ENCODE results near the gene OR4K15.
"Not testable (repeated sequence)": the region's sequence is repeated elsewhere in the genome, so short reads cannot be mapped to it uniquely, and the experiment has no call there.

The OR4K15 gene

DNA sequence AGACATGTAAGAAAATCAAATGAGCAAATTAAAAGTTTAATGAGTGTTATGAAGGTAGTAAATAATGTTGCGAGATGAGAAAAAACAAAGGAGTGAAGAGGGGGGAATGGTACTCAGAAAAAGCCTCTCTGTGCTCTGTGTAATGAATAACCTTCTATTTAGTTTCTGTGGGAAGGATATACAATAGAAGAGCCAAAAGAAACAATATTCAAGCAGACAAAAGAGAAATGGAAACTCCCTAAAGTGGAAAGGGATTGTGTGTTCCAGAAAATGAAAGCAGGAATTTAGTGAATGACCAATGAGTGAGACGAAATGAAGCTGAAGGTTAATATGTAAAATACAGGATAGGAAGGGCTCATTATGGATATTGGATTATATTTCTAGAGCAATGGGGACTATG, 26.2 kb upstream of the OR4K15 start (continued):
- no peak for TF ChIP-seq ZNF132 (tag by site-specific recombination; IDR thresholded peaks at IDR 0.05; ENCODE audit: borderline replicate concordance)
- TF ChIP-seq ZNF792 (tag by site-specific recombination; IDR thresholded peaks at IDR 0.05) = no peak
- TF ChIP-seq, protein P1, sequence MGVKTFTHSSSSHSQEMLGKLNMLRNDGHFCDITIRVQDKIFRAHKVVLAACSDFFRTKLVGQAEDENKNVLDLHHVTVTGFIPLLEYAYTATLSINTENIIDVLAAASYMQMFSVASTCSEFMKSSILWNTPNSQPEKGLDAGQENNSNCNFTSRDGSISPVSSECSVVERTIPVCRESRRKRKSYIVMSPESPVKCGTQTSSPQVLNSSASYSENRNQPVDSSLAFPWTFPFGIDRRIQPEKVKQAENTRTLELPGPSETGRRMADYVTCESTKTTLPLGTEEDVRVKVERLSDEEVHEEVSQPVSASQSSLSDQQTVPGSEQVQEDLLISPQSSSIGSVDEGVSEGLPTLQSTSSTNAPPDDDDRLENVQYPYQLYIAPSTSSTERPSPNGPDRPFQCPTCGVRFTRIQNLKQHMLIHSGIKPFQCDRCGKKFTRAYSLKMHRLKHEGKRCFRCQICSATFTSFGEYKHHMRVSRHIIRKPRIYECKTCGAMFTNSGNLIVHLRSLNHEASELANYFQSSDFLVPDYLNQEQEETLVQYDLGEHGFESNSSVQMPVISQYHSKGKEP (tag by site-specific recombination; IDR thresholded peaks at IDR 0.05) = no peak
- TF ChIP-seq ZNF747 (tag by site-specific recombination; IDR thresholded peaks at IDR 0.05) = no peak

DNA sequence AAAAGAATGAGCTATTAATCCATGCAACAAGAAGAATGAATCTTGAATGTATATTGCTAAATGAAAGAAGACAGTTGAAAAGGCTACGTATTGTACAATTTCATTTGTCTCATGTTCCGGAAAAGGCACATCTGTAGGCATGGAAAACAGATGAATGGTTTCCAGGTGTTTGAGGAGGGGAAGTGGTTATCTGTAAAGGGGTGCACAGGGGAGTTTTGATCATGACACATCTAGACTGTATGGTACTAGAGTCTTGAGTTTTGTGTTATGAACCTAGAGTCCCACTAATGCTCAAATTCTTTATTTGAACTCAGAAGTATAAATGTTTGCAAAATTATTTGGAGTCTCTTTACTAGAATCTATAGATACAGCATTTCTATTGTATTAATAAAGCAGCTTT, 5.7 kb upstream of the OR4K15 start:
- CTCF ChIA-PET; H3K27ac ChIP-seq (ENCODE audit: extremely low read depth, low read depth, low read length); H3K4me3 ChIP-seq (ENCODE audit: low read depth, low read length); H3K36me3 ChIP-seq (ENCODE audit: control insufficient read depth in 2 of 2, insufficient read depth in 1 of 2, low read length in 2 of 2); H3K9me3 ChIP-seq (ENCODE audit: control insufficient read depth, insufficient read depth, low read depth, low read length); H3K4me1 ChIP-seq (ENCODE audit: control insufficient read depth, insufficient read depth, low read length); POLR2A ChIA-PET: not testable (repeated sequence)

DNA sequence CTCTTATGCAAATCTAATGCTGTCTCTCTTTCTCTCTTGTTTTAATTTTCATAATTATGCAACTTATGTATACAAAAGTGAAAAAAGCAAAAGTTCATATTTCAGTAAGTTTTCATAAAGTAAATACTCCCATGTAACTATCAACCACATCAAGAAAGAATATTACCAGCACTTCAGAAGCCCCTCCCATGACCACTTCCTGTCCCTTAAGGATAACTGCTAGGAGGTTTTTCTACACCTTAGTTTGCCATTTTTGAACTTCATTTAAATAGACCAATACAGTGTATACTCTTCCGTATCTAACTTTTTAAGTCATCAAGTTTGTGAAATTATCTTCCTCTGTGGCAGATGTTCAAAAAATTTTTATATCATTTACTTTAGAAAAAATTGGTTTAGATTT, 547 bp upstream of the OR4K15 start:
- no peak overlapping the region for H3K27ac ChIP-seq (ENCODE audit: extremely low read depth, low read depth, low read length)
- TF ChIP-seq ZNF501 (tag by site-specific recombination; IDR thresholded peaks at IDR 0.05) = no peak
- TF ChIP-seq ZFP69B (tag by site-specific recombination; IDR thresholded peaks at IDR 0.05) = no peak
- TF ChIP-seq, protein P2, sequence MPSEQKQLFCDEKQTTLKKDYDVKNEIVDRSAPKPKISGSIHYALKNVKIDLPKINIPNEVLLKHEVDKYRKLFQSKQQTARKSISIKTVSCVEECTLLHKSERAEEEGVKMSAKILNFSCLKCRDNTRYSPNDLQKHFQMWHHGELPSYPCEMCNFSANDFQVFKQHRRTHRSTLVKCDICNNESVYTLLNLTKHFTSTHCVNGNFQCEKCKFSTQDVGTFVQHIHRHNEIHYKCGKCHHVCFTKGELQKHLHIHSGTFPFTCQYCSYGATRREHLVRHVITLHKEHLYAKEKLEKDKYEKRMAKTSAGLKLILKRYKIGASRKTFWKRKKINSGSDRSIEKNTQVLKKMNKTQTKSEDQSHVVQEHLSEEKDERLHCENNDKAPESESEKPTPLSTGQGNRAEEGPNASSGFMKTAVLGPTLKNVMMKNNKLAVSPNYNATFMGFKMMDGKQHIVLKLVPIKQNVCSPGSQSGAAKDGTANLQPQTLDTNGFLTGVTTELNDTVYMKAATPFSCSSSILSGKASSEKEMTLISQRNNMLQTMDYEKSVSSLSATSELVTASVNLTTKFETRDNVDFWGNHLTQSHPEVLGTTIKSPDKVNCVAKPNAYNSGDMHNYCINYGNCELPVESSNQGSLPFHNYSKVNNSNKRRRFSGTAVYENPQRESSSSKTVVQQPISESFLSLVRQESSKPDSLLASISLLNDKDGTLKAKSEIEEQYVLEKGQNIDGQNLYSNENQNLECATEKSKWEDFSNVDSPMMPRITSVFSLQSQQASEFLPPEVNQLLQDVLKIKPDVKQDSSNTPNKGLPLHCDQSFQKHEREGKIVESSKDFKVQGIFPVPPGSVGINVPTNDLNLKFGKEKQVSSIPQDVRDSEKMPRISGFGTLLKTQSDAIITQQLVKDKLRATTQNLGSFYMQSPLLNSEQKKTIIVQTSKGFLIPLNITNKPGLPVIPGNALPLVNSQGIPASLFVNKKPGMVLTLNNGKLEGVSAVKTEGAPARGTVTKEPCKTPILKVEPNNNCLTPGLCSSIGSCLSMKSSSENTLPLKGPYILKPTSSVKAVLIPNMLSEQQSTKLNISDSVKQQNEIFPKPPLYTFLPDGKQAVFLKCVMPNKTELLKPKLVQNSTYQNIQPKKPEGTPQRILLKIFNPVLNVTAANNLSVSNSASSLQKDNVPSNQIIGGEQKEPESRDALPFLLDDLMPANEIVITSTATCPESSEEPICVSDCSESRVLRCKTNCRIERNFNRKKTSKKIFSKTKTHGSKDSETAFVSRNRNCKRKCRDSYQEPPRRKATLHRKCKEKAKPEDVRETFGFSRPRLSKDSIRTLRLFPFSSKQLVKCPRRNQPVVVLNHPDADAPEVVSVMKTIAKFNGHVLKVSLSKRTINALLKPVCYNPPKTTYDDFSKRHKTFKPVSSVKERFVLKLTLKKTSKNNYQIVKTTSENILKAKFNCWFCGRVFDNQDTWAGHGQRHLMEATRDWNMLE (tag by site-specific recombination; conservative IDR thresholded peaks at IDR 0.05; ENCODE audit: low read depth) = no peak
- TF ChIP-seq KLF10 (tag by site-specific recombination; IDR thresholded peaks at IDR 0.05) = no peak
- TF ChIP-seq, protein P3, sequence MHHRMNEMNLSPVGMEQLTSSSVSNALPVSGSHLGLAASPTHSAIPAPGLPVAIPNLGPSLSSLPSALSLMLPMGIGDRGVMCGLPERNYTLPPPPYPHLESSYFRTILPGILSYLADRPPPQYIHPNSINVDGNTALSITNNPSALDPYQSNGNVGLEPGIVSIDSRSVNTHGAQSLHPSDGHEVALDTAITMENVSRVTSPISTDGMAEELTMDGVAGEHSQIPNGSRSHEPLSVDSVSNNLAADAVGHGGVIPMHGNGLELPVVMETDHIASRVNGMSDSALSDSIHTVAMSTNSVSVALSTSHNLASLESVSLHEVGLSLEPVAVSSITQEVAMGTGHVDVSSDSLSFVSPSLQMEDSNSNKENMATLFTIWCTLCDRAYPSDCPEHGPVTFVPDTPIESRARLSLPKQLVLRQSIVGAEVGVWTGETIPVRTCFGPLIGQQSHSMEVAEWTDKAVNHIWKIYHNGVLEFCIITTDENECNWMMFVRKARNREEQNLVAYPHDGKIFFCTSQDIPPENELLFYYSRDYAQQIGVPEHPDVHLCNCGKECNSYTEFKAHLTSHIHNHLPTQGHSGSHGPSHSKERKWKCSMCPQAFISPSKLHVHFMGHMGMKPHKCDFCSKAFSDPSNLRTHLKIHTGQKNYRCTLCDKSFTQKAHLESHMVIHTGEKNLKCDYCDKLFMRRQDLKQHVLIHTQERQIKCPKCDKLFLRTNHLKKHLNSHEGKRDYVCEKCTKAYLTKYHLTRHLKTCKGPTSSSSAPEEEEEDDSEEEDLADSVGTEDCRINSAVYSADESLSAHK (tag by site-specific recombination; IDR thresholded peaks at IDR 0.05) = no peak
- TF ChIP-seq, protein P4, sequence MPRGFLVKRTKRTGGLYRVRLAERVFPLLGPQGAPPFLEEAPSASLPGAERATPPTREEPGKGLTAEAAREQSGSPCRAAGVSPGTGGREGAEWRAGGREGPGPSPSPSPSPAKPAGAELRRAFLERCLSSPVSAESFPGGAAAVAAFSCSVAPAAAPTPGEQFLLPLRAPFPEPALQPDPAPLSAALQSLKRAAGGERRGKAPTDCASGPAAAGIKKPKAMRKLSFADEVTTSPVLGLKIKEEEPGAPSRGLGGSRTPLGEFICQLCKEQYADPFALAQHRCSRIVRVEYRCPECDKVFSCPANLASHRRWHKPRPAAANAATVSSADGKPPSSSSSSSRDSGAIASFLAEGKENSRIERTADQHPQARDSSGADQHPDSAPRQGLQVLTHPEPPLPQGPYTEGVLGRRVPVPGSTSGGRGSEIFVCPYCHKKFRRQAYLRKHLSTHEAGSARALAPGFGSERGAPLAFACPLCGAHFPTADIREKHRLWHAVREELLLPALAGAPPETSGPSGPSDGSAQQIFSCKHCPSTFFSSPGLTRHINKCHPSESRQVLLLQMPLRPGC (tag by site-specific recombination; IDR thresholded peaks at IDR 0.05) = no peak
- no peak for TF ChIP-seq ZNF600 (tag by site-specific recombination; IDR thresholded peaks at IDR 0.05)
- TF ChIP-seq, protein P5, sequence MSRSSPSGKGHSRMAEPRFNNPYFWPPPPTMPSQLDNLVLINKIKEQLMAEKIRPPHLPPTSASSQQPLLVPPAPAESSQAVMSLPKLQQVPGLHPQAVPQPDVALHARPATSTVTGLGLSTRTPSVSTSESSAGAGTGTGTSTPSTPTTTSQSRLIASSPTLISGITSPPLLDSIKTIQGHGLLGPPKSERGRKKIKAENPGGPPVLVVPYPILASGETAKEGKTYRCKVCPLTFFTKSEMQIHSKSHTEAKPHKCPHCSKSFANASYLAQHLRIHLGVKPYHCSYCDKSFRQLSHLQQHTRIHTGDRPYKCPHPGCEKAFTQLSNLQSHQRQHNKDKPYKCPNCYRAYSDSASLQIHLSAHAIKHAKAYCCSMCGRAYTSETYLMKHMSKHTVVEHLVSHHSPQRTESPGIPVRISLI (tag by site-specific recombination; IDR thresholded peaks at IDR 0.05) = no peak
- no peak for TF ChIP-seq ZNF239 (tag by site-specific recombination; IDR thresholded peaks at IDR 0.05)
- TF ChIP-seq ZNF121 (tag by site-specific recombination; IDR thresholded peaks at IDR 0.05) = no peak
- TF ChIP-seq ZNF830 (tag by site-specific recombination; IDR thresholded peaks at IDR 0.05; ENCODE audit: low read depth) = no peak
- TF ChIP-seq ZNF791 (tag by site-specific recombination; IDR thresholded peaks at IDR 0.05) = no peak
- no peak for TF ChIP-seq ZNF610 (tag by site-specific recombination; IDR thresholded peaks at IDR 0.05; ENCODE audit: borderline replicate concordance)
- TF ChIP-seq HOXD13 (CRISPR knock-in tag; IDR thresholded peaks at IDR 0.05; ENCODE audit: borderline replicate concordance) = no peak
- no peak for TF ChIP-seq ZSCAN30 (tag by site-specific recombination; IDR thresholded peaks at IDR 0.05)
- TF ChIP-seq, protein P6, sequence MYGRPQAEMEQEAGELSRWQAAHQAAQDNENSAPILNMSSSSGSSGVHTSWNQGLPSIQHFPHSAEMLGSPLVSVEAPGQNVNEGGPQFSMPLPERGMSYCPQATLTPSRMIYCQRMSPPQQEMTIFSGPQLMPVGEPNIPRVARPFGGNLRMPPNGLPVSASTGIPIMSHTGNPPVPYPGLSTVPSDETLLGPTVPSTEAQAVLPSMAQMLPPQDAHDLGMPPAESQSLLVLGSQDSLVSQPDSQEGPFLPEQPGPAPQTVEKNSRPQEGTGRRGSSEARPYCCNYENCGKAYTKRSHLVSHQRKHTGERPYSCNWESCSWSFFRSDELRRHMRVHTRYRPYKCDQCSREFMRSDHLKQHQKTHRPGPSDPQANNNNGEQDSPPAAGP (tag by site-specific recombination; IDR thresholded peaks at IDR 0.05) = no peak
- no peak for TF ChIP-seq ZIC2 (tag by site-specific recombination; IDR thresholded peaks at IDR 0.05)
- no peak for TF ChIP-seq GLIS2 (tag by site-specific recombination; IDR thresholded peaks at IDR 0.05)
- ChIA-PET POLR2A (no interaction called here), CTCF (no interaction called here)
- no peaks in the 10 kb centered on the region for H3K9me3 ChIP-seq (ENCODE audit: control insufficient read depth, insufficient read depth, low read depth, low read length)
- H3K4me1 ChIP-seq (ENCODE audit: control insufficient read depth, insufficient read depth, low read length) = no peaks in the 10 kb centered on the region
- H3K36me3 ChIP-seq (ENCODE audit: control insufficient read depth in 2 of 2, insufficient read depth in 1 of 2, low read length in 2 of 2) = no peaks in the 10 kb centered on the region
- no peak overlapping the region for H3K4me3 ChIP-seq (ENCODE audit: low read depth, low read length)

Data from HEK293 (cell line).